ENCODE measurements around the gene SUSD1.

GRCh38 chr9:112037281-112038016 lies 137.6 kb downstream of the SUSD1 start:
- TF ChIP-seq CTCF (IDR thresholded peaks at IDR 0.05): no peak
- TF ChIP-seq EZH2 (IDR thresholded peaks at IDR 0.05; ENCODE audit: borderline replicate concordance, insufficient read depth, low read depth, low read length, poor library complexity, severe bottlenecking): no peak

Data from B cell (primary cell).